Activated CD4-positive, alpha-beta memory T cell treated with anti-CD3 and anti-CD28 coated beads, Interleukin-2, amount 10 ng/mL, durations not matched to agents 7 days and 5 days (primary cell): Measurements from ENCODE around the gene NACA. TPM values are rescaled to one million over a fixed set of nuclear protein-coding genes. Genes with fewer than 3 reads are reported as not detected.
"Not testable (repeated sequence)": the region's sequence is repeated elsewhere in the genome, so short reads cannot be mapped to it uniquely, and the experiment has no call there.

Experiments used
- CTCF ChIA-PET: fragments of 350-600 bp; sonication (Branson Sonifier 250); formaldehyde crosslinking; loops from one replicate; lab custom pipeline; 2021; ENCODE audit warnings: antibody characterized with exemption, inconsistent platforms; lab: Charles Lee
- POLR2A ChIA-PET: fragments of 350-600 bp; sonication (Branson Sonifier 250); formaldehyde crosslinking; loops from one replicate; lab custom pipeline; 2021; ENCODE audit warnings: antibody characterized with exemption; lab: Charles Lee
- DNase-seq: peaks from one replicate; pipeline ENCODE4 v3.0.0-alpha.2; 2020
- H3K27ac Mint-ChIP-seq: one replicate; pipeline ENCODE4 v1.8.0; 2021; ENCODE audit warnings: mild to moderate bottlenecking, mixed read lengths
- H3K27me3 Mint-ChIP-seq: one replicate; pipeline ENCODE4 v1.8.0; 2021; ENCODE audit warnings: mixed read lengths
- H3K36me3 Mint-ChIP-seq: one replicate; pipeline ENCODE4 v1.8.0; 2021; ENCODE audit warnings: low read depth, mixed read lengths
- H3K4me1 Mint-ChIP-seq: one replicate; pipeline ENCODE4 v1.8.0; 2021; ENCODE audit warnings: mixed read lengths
- H3K4me3 Mint-ChIP-seq: one replicate; pipeline ENCODE4 v1.8.0; 2021; ENCODE audit warnings: mild to moderate bottlenecking, mixed read lengths
- H3K9me3 Mint-ChIP-seq: one replicate; pipeline ENCODE4 v1.8.0; 2021; ENCODE audit warnings: mixed read lengths
- total RNA-seq, 2 experiments: library from RNA; stranded (reverse); gene quantifications; one replicate each; pipeline ENCODE4 v1.2.3, GENCODE V29; 2021

The NACA gene
- total RNA-seq, 2 experiments from 2014 or later = 826 to 860 TPM

DNA sequence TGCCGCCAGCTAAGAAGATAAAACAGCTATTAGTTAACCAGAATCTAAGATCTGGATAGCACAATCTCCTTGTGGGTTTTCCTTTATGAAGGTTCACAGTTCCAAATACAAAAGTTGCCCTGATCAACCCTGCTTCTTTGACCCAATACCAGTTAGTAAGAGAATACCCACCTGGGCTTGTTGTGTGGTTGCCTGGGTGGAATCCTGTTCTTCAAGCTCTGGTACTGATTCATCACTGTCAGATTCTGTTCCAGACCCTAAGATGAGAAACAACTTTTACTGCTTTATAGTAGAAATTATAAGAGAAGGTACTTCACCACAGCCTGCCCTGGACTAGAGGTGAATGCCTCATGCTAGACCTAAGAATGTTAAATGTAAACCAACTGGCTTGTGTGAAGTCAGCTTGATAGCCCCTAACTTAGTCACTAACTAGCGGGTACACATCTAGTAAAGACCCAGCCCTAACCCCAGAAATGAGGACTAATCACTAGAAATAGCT, 10.6 kb downstream of the NACA start:
- no peak overlapping the region for H3K4me3 Mint-ChIP-seq
- no peaks in the 10 kb centered on the region for H3K27me3 Mint-ChIP-seq
- peaks cover 29% of the 10 kb centered on the region for H3K4me1 Mint-ChIP-seq
- ChIA-PET CTCF (no interaction called here), POLR2A (interaction anchor here (1.6 kb wide), 1 partner anchor 10 kb away, joined by 6 read pairs; no protein-coding TSS in a partner anchor)
- H3K36me3 Mint-ChIP-seq = peaks cover 67% of the 10 kb centered on the region
- no peak for DNase-seq
- H3K9me3 Mint-ChIP-seq = no peaks in the 10 kb centered on the region
- H3K27ac Mint-ChIP-seq = no peak overlapping the region

DNA sequence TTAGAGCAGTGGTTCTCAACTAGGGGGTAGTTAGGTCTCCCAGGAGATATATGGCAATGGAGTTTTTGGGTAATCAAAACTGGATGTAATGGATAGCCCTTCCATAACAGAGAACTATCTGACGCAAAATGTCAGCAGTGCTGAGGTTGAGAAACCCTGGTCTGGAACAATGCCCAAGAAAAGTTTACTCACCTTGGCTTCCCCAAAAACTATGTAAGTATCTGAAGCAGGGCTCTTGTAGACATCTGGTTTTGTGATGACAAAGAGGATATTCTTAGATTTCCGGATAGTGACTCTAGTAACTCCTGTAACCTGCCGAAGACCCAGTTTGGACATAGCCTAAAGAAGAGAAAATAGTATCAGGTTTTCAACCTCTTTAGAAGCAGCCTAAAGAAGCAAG, 11.8 kb downstream of the NACA start:
- no peak for DNase-seq
- H3K27ac Mint-ChIP-seq = no peak overlapping the region
- peaks cover 58% of the 10 kb centered on the region for H3K36me3 Mint-ChIP-seq
- H3K27me3 Mint-ChIP-seq = no peaks in the 10 kb centered on the region
- H3K4me3 Mint-ChIP-seq = no peak overlapping the region
- CTCF ChIA-PET = no interaction called here
- POLR2A ChIA-PET = interaction anchor here (0.8 to 1.6 kb wide), 2 partner anchors 11 to 12 kb away, joined by 3 to 6 read pairs; partner anchors contain the start of gene NACA
- no peaks in the 10 kb centered on the region for H3K9me3 Mint-ChIP-seq
- peaks cover 20% of the 10 kb centered on the region for H3K4me1 Mint-ChIP-seq

DNA sequence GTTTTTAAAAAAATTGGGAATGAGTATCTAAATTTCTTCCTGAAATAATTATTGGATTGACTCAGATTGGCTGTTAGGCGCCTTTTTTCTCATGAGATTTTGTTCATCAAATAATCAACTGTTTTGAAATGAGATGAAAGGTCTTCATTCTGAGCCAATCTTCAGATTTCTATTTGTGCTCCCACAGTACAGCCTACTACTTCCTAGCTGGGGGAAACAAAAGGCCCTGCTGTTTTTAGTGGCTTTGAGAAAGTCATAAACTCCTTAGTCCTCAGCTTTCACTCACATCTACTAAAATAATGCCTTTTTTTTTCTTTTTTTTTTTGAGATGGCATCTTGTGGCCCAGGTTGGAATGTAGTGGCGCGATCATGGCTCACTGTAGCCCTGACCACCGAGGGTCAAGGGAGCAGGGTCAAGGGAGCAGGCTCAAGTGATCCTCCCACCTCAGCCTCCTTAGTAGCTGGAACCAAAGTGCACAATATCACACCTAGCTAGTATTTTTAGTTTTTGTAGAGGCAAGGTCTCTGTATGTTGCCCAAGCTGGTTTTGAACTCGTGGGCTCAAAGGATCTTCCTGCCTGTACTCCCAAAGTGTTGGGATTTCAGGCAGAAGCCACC, 15.2 kb downstream of the NACA start:
- POLR2A ChIA-PET = interaction anchor here (0.9 to 2.3 kb wide), 3 partner anchors 10 to 21 kb away, joined by 3 to 8 read pairs (median 6); partner anchors contain the start of genes NACA and PTGES3
- CTCF ChIA-PET = no interaction called here
- Mint-ChIP-seq H3K9me3 (no peaks in the 10 kb centered on the region), H3K4me3 (no peak overlapping the region), H3K36me3 (peaks cover 36% of the 10 kb centered on the region), H3K27ac (no peak overlapping the region), H3K4me1 (peaks cover under 1% of the 10 kb centered on the region), H3K27me3 (no peaks in the 10 kb centered on the region)
- no peak for DNase-seq

DNA sequence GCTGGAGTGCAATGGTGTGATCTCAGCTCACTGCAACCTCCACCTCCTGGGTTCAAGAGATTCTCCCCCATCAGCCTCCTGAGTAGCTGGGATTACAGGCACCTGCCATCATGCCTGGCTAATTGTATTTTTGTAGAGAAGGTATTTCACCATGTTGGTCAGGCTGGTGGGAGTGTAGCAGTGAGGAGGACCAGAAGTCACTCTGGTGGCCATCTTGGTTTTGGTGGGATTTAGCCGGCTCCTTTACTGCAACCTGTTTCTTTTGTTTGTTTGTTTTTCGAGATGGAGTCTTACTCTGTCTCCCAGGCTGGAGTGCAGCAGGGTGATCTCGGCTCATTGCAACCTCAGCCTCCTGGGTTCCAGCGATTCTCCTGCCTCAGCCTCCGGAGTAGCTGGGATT, 20.6 kb downstream of the NACA start:
- H3K27me3 Mint-ChIP-seq, H3K4me3 Mint-ChIP-seq, DNase-seq, POLR2A ChIA-PET, H3K4me1 Mint-ChIP-seq, CTCF ChIA-PET, H3K27ac Mint-ChIP-seq, H3K9me3 Mint-ChIP-seq, H3K36me3 Mint-ChIP-seq: not testable (repeated sequence)

- Mint-ChIP-seq H3K27me3 (no peaks in the 10 kb centered on the region), H3K4me3 (no peak overlapping the region), H3K36me3 (no peaks in the 10 kb centered on the region), H3K4me1 (peaks cover 8% of the 10 kb centered on the region), H3K27ac (no peak overlapping the region), H3K9me3 (peaks cover 2% of the 10 kb centered on the region)
- CTCF ChIA-PET = interaction anchor here (0.6 to 2.1 kb wide), 2 partner anchors 10 to 15 kb away, joined by 4 to 7 read pairs; partner anchors contain the start of gene PTGES3
- no peak for DNase-seq
- POLR2A ChIA-PET = interaction anchor here (1.2 to 2.2 kb wide), 2 partner anchors 10 to 18 kb away, joined by 4 to 9 read pairs; partner anchors contain the start of gene PTGES3
Measured at GRCh38 chr12:56699020-56699661, 26.0 kb downstream of the NACA start.

DNA sequence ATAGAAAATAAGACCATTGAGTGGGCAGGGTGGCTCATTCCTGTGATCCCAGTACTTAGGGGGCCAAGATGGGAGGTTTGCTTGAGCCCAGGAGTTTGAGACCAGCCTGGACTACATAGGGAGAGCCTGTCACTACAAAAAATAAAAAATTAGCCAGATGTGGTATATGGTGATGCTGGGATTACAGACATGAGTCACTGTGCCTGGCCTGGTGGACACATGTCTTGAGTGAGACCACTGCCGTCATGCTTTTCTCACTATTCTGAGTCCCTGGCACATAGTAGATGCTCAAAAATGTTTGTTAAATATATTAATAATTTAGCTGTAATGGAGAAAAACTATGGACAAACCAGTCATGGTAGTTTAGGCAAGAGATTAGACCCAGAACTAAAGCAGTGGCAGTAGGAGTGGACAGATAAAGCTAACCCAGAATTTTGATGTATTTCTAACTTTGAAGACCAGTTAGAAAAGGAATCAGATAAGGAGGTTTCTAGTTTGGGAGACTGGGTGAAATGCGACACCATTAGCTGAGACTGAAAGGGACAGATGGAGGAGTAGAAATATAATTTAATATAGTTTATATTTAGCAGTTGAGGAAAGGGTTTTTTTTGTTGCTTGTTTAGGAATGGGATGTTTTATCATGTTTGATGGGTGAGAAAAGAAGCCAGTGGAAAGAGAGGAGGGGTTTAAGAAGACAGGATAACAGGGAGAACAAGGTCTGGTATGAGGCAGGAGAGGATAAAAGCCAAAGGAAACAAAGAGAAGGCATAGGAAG, 29.6 kb downstream of the NACA start:
- H3K4me3 Mint-ChIP-seq = no peak overlapping the region

GRCh38 chr12:56694161-56694560, 30.9 kb downstream of the NACA start:
- POLR2A ChIA-PET = interaction anchor here (0.7 to 1.2 kb wide), 3 partner anchors 23 to 1246 kb away, joined by 3 read pairs; no protein-coding TSS in a partner anchor
- Mint-ChIP-seq H3K4me1 (peaks cover 4% of the 10 kb centered on the region), H3K9me3 (peaks cover 1% of the 10 kb centered on the region), H3K4me3 (no peak overlapping the region), H3K27ac (no peak overlapping the region), H3K27me3 (no peaks in the 10 kb centered on the region), H3K36me3 (no peaks in the 10 kb centered on the region)
- no peak for DNase-seq
- CTCF ChIA-PET = interaction anchor here (1.5 kb wide), 1 partner anchor 9 kb away, joined by 4 read pairs; no protein-coding TSS in a partner anchor

More for the DNA sequence above, 29.6 kb downstream of the NACA start:
- Mint-ChIP-seq H3K27me3 (no peaks in the 10 kb centered on the region), H3K4me1 (peaks cover 4% of the 10 kb centered on the region), H3K36me3 (no peaks in the 10 kb centered on the region), H3K27ac (no peak overlapping the region), H3K9me3 (peaks cover 2% of the 10 kb centered on the region)
- no peak for DNase-seq
- ChIA-PET POLR2A (interaction anchor here (0.6 to 1.6 kb wide), 4 partner anchors 11 to 67 kb away, joined by 3 to 4 read pairs (median 4); partner anchors contain the start of gene NACA), CTCF (no interaction called here)

- H3K4me1 Mint-ChIP-seq = peaks cover 22% of the 10 kb centered on the region
- ChIA-PET CTCF (interaction anchor here (0.6 to 7.8 kb wide), 6 partner anchors 10 to 63 kb away, joined by 3 to 65 read pairs (median 6); partner anchors contain the start of gene NACA), POLR2A (interaction anchor here (0.7 to 9.6 kb wide), 24 partner anchors 10 to 1063 kb away, joined by 3 to 155 read pairs (median 6); partner anchors contain the start of genes ATP5F1B, BAZ2A, CDK4 and DCTN2)
- no peaks in the 10 kb centered on the region for H3K9me3 Mint-ChIP-seq
- peaks cover 43% of the 10 kb centered on the region for H3K36me3 Mint-ChIP-seq
- peak overlapping the region; percentile 100 for H3K4me3 Mint-ChIP-seq
- no peaks in the 10 kb centered on the region for H3K27me3 Mint-ChIP-seq
- no peak for DNase-seq
- peak overlapping the region; percentile 100 for H3K27ac Mint-ChIP-seq
Measured at GRCh38 chr12:56688846-56689109, 36.3 kb downstream of the NACA start.

DNA sequence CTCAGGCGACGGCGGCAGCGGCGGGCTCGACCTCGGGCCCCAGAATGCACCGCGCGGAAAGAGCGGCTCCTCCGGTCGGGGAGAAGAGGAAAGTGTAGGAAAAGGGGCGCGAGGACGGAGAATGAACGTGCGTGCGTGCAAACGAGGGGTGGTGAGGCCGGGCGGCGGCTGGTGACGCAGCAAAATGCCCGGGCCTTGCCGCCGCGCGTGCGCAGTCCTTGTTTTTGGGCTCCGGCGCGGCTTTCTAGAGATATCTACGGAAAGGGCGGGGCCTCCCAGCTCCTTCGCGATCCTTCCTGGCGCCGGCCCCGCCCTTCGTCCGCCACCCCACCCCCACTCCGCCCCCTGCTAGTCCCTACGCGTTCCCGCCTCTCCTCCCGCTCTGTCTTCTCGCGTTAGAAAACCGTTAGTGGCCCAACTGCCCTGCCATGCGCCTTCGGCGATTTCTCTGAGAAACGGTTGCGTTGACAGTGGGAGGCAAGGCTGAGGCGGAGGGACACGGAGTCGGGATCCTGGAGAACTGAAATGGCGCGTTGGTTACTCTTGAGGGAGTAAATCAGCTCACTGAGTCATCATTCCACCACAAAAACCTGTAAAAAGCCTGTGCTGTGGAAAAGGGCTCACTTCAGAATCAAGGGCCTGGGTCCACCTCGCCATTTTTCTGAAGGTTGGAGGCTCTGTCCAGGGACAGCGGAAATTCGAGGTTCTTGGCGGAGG, 36.8 kb downstream of the NACA start, which contains the start of gene PTGES3:
TSS of gene PTGES3 (minus strand) at position 156 of the 717 bp plus-strand sequence. CDS start 285 bp downstream, outside the sequence.
- Mint-ChIP-seq H3K27ac (peak within 1 kb of the TSS; percentile 100), H3K27me3 (no peaks in the 10 kb centered on the region), H3K36me3 (peaks cover 43% of the 10 kb centered on the region), H3K4me1 (peaks cover 22% of the 10 kb centered on the region), H3K9me3 (no peaks in the 10 kb centered on the region), H3K4me3 (peak within 1 kb of the TSS; percentile 100)
- ChIA-PET CTCF (interaction anchor here (0.6 to 7.8 kb wide), 6 partner anchors 10 to 63 kb away, joined by 3 to 65 read pairs (median 5); partner anchors contain the start of gene NACA), POLR2A (interaction anchor here (0.7 to 9.6 kb wide), 25 partner anchors 10 to 1064 kb away, joined by 3 to 155 read pairs (median 6); partner anchors contain the start of genes ATP5F1B, BAZ2A, CDK4 and DCTN2)
- DNase-seq = peak; percentile 99

DNA sequence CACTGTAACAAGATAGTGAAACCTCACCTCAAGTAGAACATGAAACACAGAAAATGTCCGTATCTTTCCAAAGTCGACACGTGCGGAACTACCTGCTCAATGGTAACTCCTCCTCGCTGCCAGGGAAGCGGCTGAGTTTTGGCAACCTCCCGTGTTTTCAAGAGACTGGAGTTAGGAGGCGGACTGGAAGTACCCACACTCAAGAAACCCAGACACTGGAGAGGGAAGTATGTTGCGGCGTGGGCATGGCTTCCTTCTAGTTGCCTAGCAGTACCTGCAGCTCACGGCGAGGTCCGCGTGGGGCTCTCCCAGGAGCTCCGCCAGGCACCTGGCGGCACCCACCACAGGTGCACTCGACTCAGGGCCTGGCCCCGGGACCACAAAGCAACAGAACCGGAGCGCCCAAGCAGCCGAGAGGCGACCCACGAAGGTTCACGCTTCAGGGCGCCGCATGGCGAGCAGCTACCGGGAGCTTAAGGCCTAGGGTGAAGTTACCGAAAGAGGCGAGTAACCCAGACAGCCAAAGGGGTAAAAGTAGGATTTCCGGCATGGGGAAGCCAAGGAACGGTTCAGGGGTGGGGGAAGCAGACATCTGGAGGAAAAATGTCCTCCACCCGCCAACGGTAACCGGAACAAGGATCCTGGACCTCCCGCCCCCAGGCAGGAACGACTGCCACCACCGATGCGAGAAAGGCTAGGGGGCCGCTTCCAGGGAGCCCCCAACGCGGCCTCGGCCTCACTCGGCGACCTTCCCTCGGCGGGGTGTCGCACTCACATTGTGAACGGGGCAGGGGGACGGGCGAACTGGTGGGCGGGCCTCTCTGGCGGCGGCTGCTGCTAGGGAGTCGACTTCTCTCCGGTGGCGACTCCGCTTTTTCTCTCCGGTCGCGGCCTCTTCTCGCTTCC, 37.6 kb downstream of the NACA start:
- DNase-seq = peak; percentile 56
- ChIA-PET CTCF (interaction anchor here (0.6 to 7.8 kb wide), 4 partner anchors 11 to 52 kb away, joined by 3 to 65 read pairs (median 8); partner anchors contain the start of gene NACA), POLR2A (interaction anchor here (0.6 to 9.6 kb wide), 25 partner anchors 9 to 1065 kb away, joined by 3 to 155 read pairs (median 7); partner anchors contain the start of genes ATP5F1B, BAZ2A, CDK4 and DCTN2)
- Mint-ChIP-seq H3K36me3 (peaks cover 46% of the 10 kb centered on the region), H3K4me3 (peak overlapping the region; percentile 100), H3K4me1 (peaks cover 25% of the 10 kb centered on the region), H3K27me3 (no peaks in the 10 kb centered on the region), H3K27ac (peak overlapping the region; percentile 100), H3K9me3 (no peaks in the 10 kb centered on the region)
